CD4-positive, alpha-beta T cell (primary cell): ENCODE results near the gene FYN. TPM values are rescaled to one million over a fixed set of nuclear protein-coding genes. Genes with fewer than 3 reads are reported as not detected.

Experiments
- ATAC-seq: fragments of 200-7000 bp; cut with Tn5 transposase; one replicate; pipeline ENCODE4 v1.10.0; 2022; ENCODE audit warnings: mild to moderate bottlenecking; ENCODE audit not compliant: poor library complexity
- CTCF ChIA-PET: fragments of 350-600 bp; sonication (Branson Sonifier 250); formaldehyde crosslinking; loops from one replicate; lab custom pipeline; 2021; ENCODE audit warnings: antibody characterized with exemption, inconsistent platforms; lab: Charles Lee
- POLR2A ChIA-PET: fragments of 350-600 bp; sonication (Branson Sonifier 250); formaldehyde crosslinking; loops from one replicate; lab custom pipeline; 2021; ENCODE audit warnings: antibody characterized with exemption, inconsistent platforms; lab: Charles Lee
- DNase-seq, 14 experiments: peaks; one replicate each; pipeline ENCODE4 v3.0.0-alpha.2; 2013 to 2020; ENCODE audit warnings: mixed read lengths in 2 of 14
- H3K27ac ChIP-seq, 2 donors: one replicate each; pipeline versions ENCODE4 v1.5.1 to v1.7.0; 2013; ENCODE audit warnings: low read length in 2 of 2, low read depth in 1 of 2, mild to moderate bottlenecking in 1 of 2
- H3K27me3 ChIP-seq, 2 experiments: 1 replicate in 1 of 2; 2 replicates in 1 of 2; pipeline versions ENCODE4 v1.6.1 to v1.7.0; 2013; ENCODE audit warnings: low read length in 2 of 2, control low read depth in 1 of 2, mild to moderate bottlenecking in 1 of 2, moderate library complexity in 1 of 2; ENCODE audit not compliant: insufficient read depth in 2 of 2, control insufficient read depth in 1 of 2
- H3K36me3 ChIP-seq: one replicate; pipeline ENCODE4 v1.6.1; 2013; ENCODE audit warnings: low read length, control low read depth; ENCODE audit not compliant: insufficient read depth
- H3K4me1 ChIP-seq: one replicate; pipeline ENCODE4 v1.6.1; 2013; ENCODE audit warnings: low read length, control low read depth; ENCODE audit not compliant: insufficient read depth
- H3K4me3 ChIP-seq: one replicate; pipeline ENCODE4 v1.5.1; 2013; ENCODE audit warnings: mild to moderate bottlenecking, low read length, moderate library complexity
- H3K9me3 ChIP-seq, 2 experiments: 1 replicate in 1 of 2; 2 replicates in 1 of 2; pipeline versions ENCODE4 v1.6.1 to v1.7.0; 2013; ENCODE audit warnings: low read length in 2 of 2, mild to moderate bottlenecking in 2 of 2, control low read depth in 1 of 2, moderate library complexity in 1 of 2; ENCODE audit not compliant: control insufficient read depth in 1 of 2, insufficient read depth in 1 of 2
- H3K27ac Mint-ChIP-seq: one replicate; pipeline ENCODE4 v1.8.0; 2020; ENCODE audit warnings: mixed read lengths
- H3K27me3 Mint-ChIP-seq: one replicate; pipeline ENCODE4 v1.8.0; 2021; ENCODE audit warnings: mixed read lengths
- H3K36me3 Mint-ChIP-seq: one replicate; pipeline ENCODE4 v1.8.0; 2021; ENCODE audit warnings: low read depth, mixed read lengths
- H3K4me1 Mint-ChIP-seq: one replicate; pipeline ENCODE4 v1.8.0; 2021; ENCODE audit warnings: low read depth, mixed read lengths
- H3K4me3 Mint-ChIP-seq: one replicate; pipeline ENCODE4 v1.8.0; 2020; ENCODE audit warnings: mild to moderate bottlenecking, mixed read lengths
- H3K9me3 Mint-ChIP-seq: one replicate; pipeline ENCODE4 v1.8.0; 2020; ENCODE audit warnings: mixed read lengths
- intact Hi-C, 2 experiments: fragments of 100-400 bp; cut with DNase I in 1 of 2; cut with micrococcal nuclease in 1 of 2; formaldehyde crosslinking; loops; one replicate each; pipeline versions ENCODE4 v1.15.1 to v1.9.0; 2023 to 2025; cut with DNase I, micrococcal nuclease
- total RNA-seq, 174 experiments: library from RNA in 2 of 174; stranded (reverse) in 2 of 174; gene quantifications; one replicate each; pipeline ENCODE4 v1.2.3 and lab custom pipeline; 2021 to 2026
- TF ChIP-seq, protein P1 (sequence below): fragments of 200-600 bp; IDR thresholded peaks from one replicate; pipeline ENCODE4 v1.8.0; 2022; ENCODE audit warnings: antibody characterized with exemption, mild to moderate bottlenecking

FYN gene
- total RNA-seq, 2 experiments from 2014 or later: 419 TPM

DNA sequence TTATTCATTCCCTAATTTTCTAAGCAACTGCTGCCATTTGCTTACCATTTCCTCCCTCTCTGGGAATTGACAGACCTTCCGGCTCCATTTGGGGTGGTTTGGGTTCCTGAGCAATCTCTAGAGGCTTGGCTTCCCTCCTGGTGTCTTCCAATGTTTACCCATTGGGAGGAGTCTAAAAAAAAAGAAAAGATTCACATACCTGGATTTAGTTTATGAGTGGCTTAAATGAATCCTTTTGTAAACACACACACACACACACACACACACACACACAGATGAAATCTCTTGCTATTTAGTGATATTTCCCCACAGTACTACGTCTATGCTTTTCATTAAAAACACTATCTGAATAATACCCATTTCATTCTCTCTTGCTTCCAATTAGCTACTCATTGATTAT is 219.3 kb downstream of the FYN start:
- Mint-ChIP-seq H3K27me3 (no peaks in the 10 kb centered on the region), H3K9me3 (no peaks in the 10 kb centered on the region), H3K4me3 (no peak overlapping the region), H3K4me1 (no peaks in the 10 kb centered on the region), H3K36me3 (peaks cover 50% of the 10 kb centered on the region), H3K27ac (no peak overlapping the region)
- Histone ChIP-seq H3K4me3 (no peak overlapping the region), H3K36me3 (peaks cover 8% of the 10 kb centered on the region), H3K27me3 (no peaks in the 10 kb centered on the region), H3K9me3 (no peaks in the 10 kb centered on the region), H3K4me1 (no peaks in the 10 kb centered on the region), H3K27ac (no peak overlapping the region)
- no peak for DNase-seq
- ATAC-seq: no peak
- intact Hi-C loops: no loop called here
- ChIA-PET POLR2A (no interaction called here), CTCF (no interaction called here)
- TF ChIP-seq, protein P1, sequence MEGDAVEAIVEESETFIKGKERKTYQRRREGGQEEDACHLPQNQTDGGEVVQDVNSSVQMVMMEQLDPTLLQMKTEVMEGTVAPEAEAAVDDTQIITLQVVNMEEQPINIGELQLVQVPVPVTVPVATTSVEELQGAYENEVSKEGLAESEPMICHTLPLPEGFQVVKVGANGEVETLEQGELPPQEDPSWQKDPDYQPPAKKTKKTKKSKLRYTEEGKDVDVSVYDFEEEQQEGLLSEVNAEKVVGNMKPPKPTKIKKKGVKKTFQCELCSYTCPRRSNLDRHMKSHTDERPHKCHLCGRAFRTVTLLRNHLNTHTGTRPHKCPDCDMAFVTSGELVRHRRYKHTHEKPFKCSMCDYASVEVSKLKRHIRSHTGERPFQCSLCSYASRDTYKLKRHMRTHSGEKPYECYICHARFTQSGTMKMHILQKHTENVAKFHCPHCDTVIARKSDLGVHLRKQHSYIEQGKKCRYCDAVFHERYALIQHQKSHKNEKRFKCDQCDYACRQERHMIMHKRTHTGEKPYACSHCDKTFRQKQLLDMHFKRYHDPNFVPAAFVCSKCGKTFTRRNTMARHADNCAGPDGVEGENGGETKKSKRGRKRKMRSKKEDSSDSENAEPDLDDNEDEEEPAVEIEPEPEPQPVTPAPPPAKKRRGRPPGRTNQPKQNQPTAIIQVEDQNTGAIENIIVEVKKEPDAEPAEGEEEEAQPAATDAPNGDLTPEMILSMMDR: no peak

DNA sequence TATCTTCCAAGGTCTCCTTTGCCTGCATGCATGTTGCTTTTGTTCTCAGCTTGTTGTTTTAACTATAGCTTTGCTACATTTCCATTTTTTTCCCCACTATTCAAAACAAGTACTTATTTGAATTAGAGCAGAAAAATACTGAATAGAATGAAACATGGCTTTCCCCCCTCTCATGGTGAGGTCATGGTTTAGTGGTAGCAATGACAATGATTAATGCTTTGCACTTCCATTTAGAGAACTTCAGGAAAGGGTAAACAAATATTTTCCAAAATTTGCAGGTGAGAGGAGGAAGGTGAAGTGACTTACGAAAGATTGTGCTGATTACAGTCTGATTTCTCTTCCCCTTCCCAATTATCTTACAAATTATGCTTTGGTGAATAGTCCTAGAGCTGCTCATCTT is 219.8 kb downstream of the FYN start:
- ChIA-PET CTCF (no interaction called here), POLR2A (no interaction called here)
- Mint-ChIP-seq H3K4me1 (no peaks in the 10 kb centered on the region), H3K36me3 (peaks cover 50% of the 10 kb centered on the region), H3K27me3 (no peaks in the 10 kb centered on the region), H3K9me3 (no peaks in the 10 kb centered on the region), H3K4me3 (no peak overlapping the region), H3K27ac (no peak overlapping the region)
- DNase-seq: no peak
- H3K27me3 ChIP-seq: no peaks in the 10 kb centered on the region
- TF ChIP-seq, protein P1: no peak
- no peaks in the 10 kb centered on the region for H3K9me3 ChIP-seq
- H3K36me3 ChIP-seq: peaks cover 8% of the 10 kb centered on the region
- intact Hi-C loops: no loop called here
- H3K4me1 ChIP-seq: no peaks in the 10 kb centered on the region
- H3K4me3 ChIP-seq: no peak overlapping the region
- no peak for ATAC-seq
- H3K27ac ChIP-seq: no peak overlapping the region

DNA sequence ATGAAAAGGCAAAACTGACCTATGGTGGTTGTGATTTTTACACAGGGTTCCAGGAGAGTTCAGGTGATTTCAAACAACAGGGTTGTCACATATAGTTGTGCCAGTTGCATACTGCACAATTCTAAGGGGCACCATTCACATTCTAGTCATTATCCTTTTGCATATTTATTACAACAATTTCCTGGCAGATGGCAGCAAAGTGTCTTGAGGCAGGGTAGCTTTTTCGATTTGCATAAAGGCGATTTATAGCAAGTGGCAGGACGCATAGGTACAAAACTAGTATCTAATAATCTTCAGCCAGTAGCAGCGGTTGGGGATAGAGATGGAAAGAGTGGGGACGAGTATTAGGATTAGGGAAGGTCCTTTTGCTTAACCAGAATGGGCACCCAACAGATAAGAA is 221.1 kb downstream of the FYN start:
- Mint-ChIP-seq H3K27me3 (no peaks in the 10 kb centered on the region), H3K27ac (no peak overlapping the region)
- DNase-seq: no peak

More for the DNA sequence above, 221.1 kb downstream of the FYN start:
- H3K27ac ChIP-seq: no peak overlapping the region
- CTCF ChIA-PET: no interaction called here
- Mint-ChIP-seq H3K36me3 (peaks cover 50% of the 10 kb centered on the region), H3K4me1 (no peaks in the 10 kb centered on the region), H3K9me3 (no peaks in the 10 kb centered on the region), H3K4me3 (no peak overlapping the region)
- no peak for ATAC-seq
- TF ChIP-seq, protein P1: no peak
- H3K4me3 ChIP-seq: no peak overlapping the region
- no peaks in the 10 kb centered on the region for H3K4me1 ChIP-seq
- H3K9me3 ChIP-seq: no peaks in the 10 kb centered on the region
- peaks cover 8% of the 10 kb centered on the region for H3K36me3 ChIP-seq
- no peaks in the 10 kb centered on the region for H3K27me3 ChIP-seq
- intact Hi-C loops: no loop called here
- POLR2A ChIA-PET: interaction anchor here (0.6 kb wide), 1 partner anchor 978 kb away, joined by 3 read pairs; no protein-coding TSS in a partner anchor
